Fibroblast of lung (primary cell): Measurements from ENCODE around the gene MYL12A. TPM values are rescaled to one million over a fixed set of nuclear protein-coding genes. Genes with fewer than 3 reads are reported as not detected.

Experiments used
- DNase-seq, 2 donors: peaks; one replicate each; pipeline versions ENCODE4 v3.0.0 to v3.0.0-alpha.2; 2010; ENCODE audit warnings: low read depth in 2 of 2
- H2AFZ ChIP-seq: 2 replicates; pipeline ENCODE4 v1.5.1; 2012; ENCODE audit warnings: low read length, control low read depth, inconsistent platforms
- H3K27ac ChIP-seq: 2 replicates; pipeline ENCODE4 v1.5.1; 2011; ENCODE audit warnings: low read length, control low read depth; ENCODE audit not compliant: insufficient read depth
- H3K27me3 ChIP-seq: 2 replicates; pipeline ENCODE4 v1.5.1; 2011; ENCODE audit warnings: mild to moderate bottlenecking, low read length; ENCODE audit not compliant: control insufficient read depth, insufficient read depth
- H3K36me3 ChIP-seq: 2 replicates; pipeline ENCODE4 v1.5.1; 2011; ENCODE audit warnings: low read length; ENCODE audit not compliant: control insufficient read depth, insufficient read depth
- H3K4me1 ChIP-seq: 2 replicates; pipeline ENCODE4 v1.5.1; 2011; ENCODE audit warnings: low read length; ENCODE audit not compliant: control insufficient read depth, insufficient read depth; ENCODE audit errors: extremely low read depth
- H3K4me2 ChIP-seq: 2 replicates; pipeline ENCODE4 v1.5.1; 2011; ENCODE audit warnings: low read length, control low read depth; ENCODE audit not compliant: insufficient read depth; ENCODE audit errors: extremely low read depth
- H3K4me3 ChIP-seq, 4 experiments: fragments of 200-600 bp in 1 of 4; sonication (generic) in 1 of 4; replicated peaks in 1 of 4; 2 replicates each; pipeline ENCODE4 v1.5.1; 2011 to 2016; ENCODE audit warnings: low read length in 4 of 4, low read depth in 3 of 4, mild to moderate bottlenecking in 3 of 4, control low read depth in 2 of 4, inconsistent platforms in 1 of 4, mixed read lengths in 1 of 4; ENCODE audit not compliant: insufficient read depth in 1 of 4; ENCODE audit errors: control extremely low read depth in 1 of 4
- H3K79me2 ChIP-seq: 2 replicates; pipeline ENCODE4 v1.5.1; 2012; ENCODE audit warnings: mild to moderate bottlenecking, low read length, inconsistent platforms; ENCODE audit not compliant: control insufficient read depth, insufficient read depth
- H3K9ac ChIP-seq: 2 replicates; pipeline ENCODE4 v1.5.1; 2011; ENCODE audit warnings: mild to moderate bottlenecking, low read length, control low read depth; ENCODE audit not compliant: insufficient read depth
- H3K9me3 ChIP-seq: 2 replicates; pipeline ENCODE4 v1.5.1; 2012; ENCODE audit warnings: low read depth, low read length; ENCODE audit not compliant: control insufficient read depth, insufficient read depth
- H4K20me1 ChIP-seq: 2 replicates; pipeline ENCODE4 v1.5.1; 2011; ENCODE audit warnings: low read length; ENCODE audit not compliant: control insufficient read depth, insufficient read depth; ENCODE audit errors: extremely low read depth
- EZH2 ChIP-seq: IDR thresholded peaks from 2 replicates; pipeline ENCODE4 v1.5.1; 2012; ENCODE audit warnings: low read length, control low read depth, mild to moderate bottlenecking; ENCODE audit errors: missing control alignments
- polyA plus RNA-seq, 2 donors: library from polyadenylated mRNA; depleted of rRNA in 1 of 2; stranded (reverse) in 1 of 2; unstranded in 1 of 2; fragments of >200 nt; gene quantifications; 2 replicates each; pipeline ENCODE4 v1.2.1, GENCODE V29; 2011 to 2012; ENCODE audit warnings: missing spikeins in 1 of 2
- total RNA-seq: library from RNA; depleted of rRNA; stranded (reverse); fragments of >200 nt; gene quantifications from 2 replicates; pipeline ENCODE4 v1.2.1, GENCODE V29; 2014
- TF ChIP-seq, protein P1 (sequence below), 2 donors: IDR thresholded peaks in 1 of 2; conservative IDR thresholded peaks in 1 of 2; 1 replicate in 1 of 2; 2 replicates in 1 of 2; pipeline ENCODE4 v1.5.1; 2011 to 2012; ENCODE audit warnings: low read length in 2 of 2, control low read depth in 1 of 2, inconsistent platforms in 1 of 2, low read depth in 1 of 2, mild to moderate bottlenecking in 1 of 2

MYL12A gene
- total and polyA plus RNA-seq, 2 donors (not counting 1 experiment from before 2014, with no cell fraction given): 826 to 1,436 TPM

DNA sequence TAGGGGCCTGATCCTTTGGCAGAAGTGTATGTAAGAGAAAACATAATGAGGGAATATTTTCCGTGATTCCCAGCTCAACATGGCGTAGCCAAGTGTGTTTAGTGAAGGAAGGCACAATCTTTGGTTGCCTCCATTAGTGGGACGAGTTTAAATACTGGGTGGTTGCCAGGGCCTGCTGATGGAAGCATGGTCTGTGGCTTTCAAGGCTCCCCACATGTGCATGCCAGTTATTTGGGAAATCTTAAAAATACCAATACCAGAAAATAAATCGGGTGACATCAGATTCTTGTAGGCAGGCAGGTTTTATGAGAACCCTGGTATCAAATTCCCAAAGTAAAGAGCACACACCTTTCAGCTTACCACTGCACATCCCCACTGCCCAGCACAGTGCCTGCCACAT lies 7.1 kb downstream of the MYL12A start:
- Histone ChIP-seq H3K36me3 (peaks cover 21% of the 10 kb centered on the region), H3K4me3 (no peak overlapping the region)

DNA sequence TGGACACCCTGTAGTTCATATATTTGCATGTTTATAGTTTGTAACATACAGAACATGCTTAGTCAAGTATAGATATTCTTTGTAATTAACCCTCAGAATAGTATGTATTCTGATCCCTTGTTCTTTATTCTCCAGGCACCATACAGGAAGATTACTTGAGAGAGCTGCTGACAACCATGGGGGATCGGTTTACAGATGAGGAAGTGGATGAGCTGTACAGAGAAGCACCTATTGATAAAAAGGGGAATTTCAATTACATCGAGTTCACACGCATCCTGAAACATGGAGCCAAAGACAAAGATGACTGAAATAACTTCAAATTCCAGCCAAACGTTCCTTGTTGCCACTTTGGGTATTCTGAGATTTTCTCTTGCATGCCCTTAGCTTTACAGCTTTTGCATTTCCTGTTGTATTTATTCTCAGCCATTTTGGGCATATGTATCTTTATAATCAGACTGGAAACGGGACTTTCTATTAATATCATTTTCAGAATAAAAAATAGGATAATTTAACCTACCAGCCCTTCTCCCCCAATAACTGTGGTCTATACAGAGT lies 8.1 kb downstream of the MYL12A start:
- TF ChIP-seq, protein P1, sequence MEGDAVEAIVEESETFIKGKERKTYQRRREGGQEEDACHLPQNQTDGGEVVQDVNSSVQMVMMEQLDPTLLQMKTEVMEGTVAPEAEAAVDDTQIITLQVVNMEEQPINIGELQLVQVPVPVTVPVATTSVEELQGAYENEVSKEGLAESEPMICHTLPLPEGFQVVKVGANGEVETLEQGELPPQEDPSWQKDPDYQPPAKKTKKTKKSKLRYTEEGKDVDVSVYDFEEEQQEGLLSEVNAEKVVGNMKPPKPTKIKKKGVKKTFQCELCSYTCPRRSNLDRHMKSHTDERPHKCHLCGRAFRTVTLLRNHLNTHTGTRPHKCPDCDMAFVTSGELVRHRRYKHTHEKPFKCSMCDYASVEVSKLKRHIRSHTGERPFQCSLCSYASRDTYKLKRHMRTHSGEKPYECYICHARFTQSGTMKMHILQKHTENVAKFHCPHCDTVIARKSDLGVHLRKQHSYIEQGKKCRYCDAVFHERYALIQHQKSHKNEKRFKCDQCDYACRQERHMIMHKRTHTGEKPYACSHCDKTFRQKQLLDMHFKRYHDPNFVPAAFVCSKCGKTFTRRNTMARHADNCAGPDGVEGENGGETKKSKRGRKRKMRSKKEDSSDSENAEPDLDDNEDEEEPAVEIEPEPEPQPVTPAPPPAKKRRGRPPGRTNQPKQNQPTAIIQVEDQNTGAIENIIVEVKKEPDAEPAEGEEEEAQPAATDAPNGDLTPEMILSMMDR (conservative IDR thresholded peaks at IDR 0.05 in 1 of 2, IDR thresholded peaks at IDR 0.05 in 1 of 2; ENCODE audit: low read depth in 1 of 2, low read length in 2 of 2): no peak
- no peak for TF ChIP-seq EZH2
- Histone ChIP-seq H3K4me2 (no peak overlapping the region), H3K27ac (no peak overlapping the region), H3K36me3 (peaks cover 22% of the 10 kb centered on the region), H3K4me1 (peaks cover 22% of the 10 kb centered on the region), H4K20me1 (peaks cover 2% of the 10 kb centered on the region), H3K79me2 (peaks cover 61% of the 10 kb centered on the region), H3K9me3 (no peaks in the 10 kb centered on the region), H2AFZ (no peak overlapping the region), H3K9ac (no peak overlapping the region), H3K4me3 (no peak overlapping the region), H3K27me3 (no peaks in the 10 kb centered on the region)
- no peak for DNase-seq

More for the DNA sequence above, 7.1 kb downstream of the MYL12A start:
- Histone ChIP-seq H2AFZ (no peak overlapping the region), H3K27ac (no peak overlapping the region), H3K4me1 (peaks cover 18% of the 10 kb centered on the region), H3K9me3 (no peaks in the 10 kb centered on the region), H3K9ac (no peak overlapping the region), H4K20me1 (peaks cover 2% of the 10 kb centered on the region), H3K27me3 (no peaks in the 10 kb centered on the region), H3K79me2 (peaks cover 67% of the 10 kb centered on the region), H3K4me2 (no peak overlapping the region)
- no peak for DNase-seq
- no peak for TF ChIP-seq EZH2
- TF ChIP-seq, protein P1 (conservative IDR thresholded peaks at IDR 0.05 in 1 of 2, IDR thresholded peaks at IDR 0.05 in 1 of 2; ENCODE audit: low read depth in 1 of 2, low read length in 2 of 2): no peak

DNA sequence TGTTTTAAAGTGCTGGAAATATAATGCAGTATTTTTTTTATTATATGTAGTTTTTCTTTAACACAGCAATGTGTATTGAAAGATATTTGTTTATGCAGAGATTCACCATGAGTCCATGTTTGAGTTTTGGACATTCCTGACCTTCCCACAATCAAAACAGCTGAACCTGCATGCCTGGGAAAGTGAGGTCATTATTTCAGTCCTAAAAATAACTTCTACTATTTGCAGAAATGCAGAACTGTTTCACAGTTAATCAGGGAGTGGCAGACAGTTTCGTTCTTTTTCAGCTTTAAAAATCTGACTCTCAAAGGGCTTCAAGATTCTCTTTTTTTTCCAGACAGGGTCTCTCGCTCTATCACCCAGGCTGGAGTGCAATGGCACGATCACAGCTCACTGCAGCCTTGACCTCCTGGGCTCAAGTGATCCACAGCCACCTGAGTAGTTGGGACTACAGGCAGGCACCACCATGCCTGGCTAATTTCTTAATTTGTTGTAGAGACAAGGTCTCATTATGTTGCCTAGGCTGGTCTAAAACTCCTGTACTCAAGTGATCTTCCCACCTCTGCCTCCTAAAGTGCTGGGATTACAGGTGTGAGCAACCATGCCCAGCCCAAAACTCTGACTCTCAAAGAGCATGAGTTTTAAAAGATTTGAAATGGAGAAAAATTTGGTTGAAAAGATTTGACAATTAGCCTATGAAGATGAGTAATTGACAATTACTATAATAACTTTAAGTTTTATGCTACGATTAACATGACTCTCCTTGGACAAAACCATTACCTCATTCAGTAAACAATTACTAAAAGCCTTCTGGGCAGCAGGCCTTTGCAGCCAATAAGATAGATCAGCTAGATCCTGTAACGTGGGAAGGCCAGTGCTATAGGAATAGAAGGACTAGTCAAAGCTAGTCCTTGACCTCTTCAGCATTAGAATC lies 9.4 kb downstream of the MYL12A start:
- Histone ChIP-seq H3K27me3 (no peaks in the 10 kb centered on the region), H4K20me1 (peaks cover 2% of the 10 kb centered on the region), H3K9me3 (no peaks in the 10 kb centered on the region), H3K36me3 (peaks cover 22% of the 10 kb centered on the region), H3K79me2 (peaks cover 52% of the 10 kb centered on the region), H3K4me3 (no peak overlapping the region), H3K4me1 (peaks cover 24% of the 10 kb centered on the region), H2AFZ (no peak overlapping the region), H3K4me2 (peak overlapping the region; percentile 70), H3K27ac (peak overlapping the region; percentile 76), H3K9ac (no peak overlapping the region)
- TF ChIP-seq, protein P1 (conservative IDR thresholded peaks at IDR 0.05 in 1 of 2, IDR thresholded peaks at IDR 0.05 in 1 of 2; ENCODE audit: low read depth in 1 of 2, low read length in 2 of 2): no peak
- no peak for TF ChIP-seq EZH2
- DNase-seq: peak in 1 of 2 donors; percentile 79
